G401 (cell line): ENCODE results near the gene GFRAL. TPM values are rescaled to one million over a fixed set of nuclear protein-coding genes. Genes with fewer than 3 reads are reported as not detected.
"Not testable (repeated sequence)": the region's sequence is repeated elsewhere in the genome, so short reads cannot be mapped to it uniquely, and the experiment has no call there.

Source experiments
- DNase-seq: peaks from one replicate; pipeline ENCODE4 v3.0.0-alpha.2; 2015; ENCODE audit warnings: low spot score
- in situ Hi-C: cut with HindIII; loops from 2 replicates; pipeline ENCODE4 v1.10.0; 2016; ENCODE audit warnings: low sequenced_read_pairs, mixed read lengths
- total RNA-seq: library from RNA; depleted of rRNA; stranded (reverse); fragments of >200 nt; shearing (Covaris generic); gene quantifications from 2 replicates; pipeline ENCODE4 v1.2.3, GENCODE V29; 2014; rRNA removed

The GFRAL gene, protein sequence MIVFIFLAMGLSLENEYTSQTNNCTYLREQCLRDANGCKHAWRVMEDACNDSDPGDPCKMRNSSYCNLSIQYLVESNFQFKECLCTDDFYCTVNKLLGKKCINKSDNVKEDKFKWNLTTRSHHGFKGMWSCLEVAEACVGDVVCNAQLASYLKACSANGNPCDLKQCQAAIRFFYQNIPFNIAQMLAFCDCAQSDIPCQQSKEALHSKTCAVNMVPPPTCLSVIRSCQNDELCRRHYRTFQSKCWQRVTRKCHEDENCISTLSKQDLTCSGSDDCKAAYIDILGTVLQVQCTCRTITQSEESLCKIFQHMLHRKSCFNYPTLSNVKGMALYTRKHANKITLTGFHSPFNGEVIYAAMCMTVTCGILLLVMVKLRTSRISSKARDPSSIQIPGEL
- not detected in 2 replicates for total RNA-seq

DNA sequence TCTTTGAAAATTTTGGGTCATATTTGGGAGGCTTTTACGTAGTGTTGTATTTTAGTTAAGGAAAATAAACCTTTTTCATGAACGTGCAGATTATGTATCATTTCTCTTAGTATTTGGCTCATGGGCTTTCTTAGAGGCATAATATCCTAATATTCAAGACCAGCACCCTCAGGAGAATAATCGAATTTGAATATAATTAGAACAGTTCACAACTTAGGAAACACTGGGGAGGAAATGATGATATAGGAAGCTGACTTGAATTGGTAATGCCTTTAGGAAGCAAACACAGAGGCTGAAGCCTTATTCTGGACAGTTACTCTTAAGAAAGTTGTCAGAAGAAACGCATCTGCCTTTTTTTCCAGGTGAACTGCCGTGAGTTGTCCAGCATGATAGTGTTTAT, at the start of gene GFRAL:
Gene GFRAL, plus strand, starts transcription at position 301 of the 400 bp plus-strand sequence. Its CDS starts 86 bp downstream, at position 387.
- in situ Hi-C loops, result no loop called here
- no peak for DNase-seq

DNA sequence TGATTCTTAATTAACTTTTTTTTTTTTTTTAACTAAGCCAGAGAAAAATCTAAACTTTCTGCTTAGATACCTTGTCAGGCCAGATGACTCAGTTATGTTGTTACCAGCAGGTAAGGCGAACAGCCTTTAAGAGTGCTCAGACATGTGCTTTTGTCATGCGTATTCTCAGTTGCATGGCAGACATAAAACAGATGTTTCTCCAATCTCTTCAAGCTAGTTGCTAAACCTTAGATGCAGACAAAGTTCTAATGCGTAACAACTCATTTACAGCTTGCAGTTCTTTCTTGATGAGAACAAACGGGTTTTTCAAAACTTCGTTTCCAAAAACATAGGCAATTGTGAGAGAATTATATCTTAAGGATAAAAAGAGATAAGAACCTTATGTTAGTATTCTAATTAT, 49.6 kb upstream of the GFRAL start:
- in situ Hi-C loops, result no loop called here
- no peak for DNase-seq

DNA sequence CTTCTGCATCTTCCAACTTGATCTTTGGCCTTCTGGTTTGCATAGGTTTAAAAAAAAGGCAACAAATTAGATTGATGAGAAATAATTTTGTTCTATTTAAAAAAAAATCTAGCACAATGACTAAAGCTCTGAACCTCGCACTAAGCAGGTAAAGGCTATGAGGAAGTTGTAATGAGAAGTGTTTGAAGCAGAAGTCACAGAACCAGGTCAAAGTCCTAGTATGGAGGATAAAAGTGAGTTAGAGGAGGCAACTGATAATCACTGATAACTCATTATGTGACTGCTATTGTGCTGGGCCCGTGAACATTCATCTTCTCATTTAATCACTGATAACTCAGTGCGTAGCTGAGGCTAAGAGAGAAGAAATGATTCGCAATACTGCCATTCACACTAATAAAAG, 46.1 kb upstream of the GFRAL start:
- in situ Hi-C loops, result no loop called here
- no peak for DNase-seq

DNA sequence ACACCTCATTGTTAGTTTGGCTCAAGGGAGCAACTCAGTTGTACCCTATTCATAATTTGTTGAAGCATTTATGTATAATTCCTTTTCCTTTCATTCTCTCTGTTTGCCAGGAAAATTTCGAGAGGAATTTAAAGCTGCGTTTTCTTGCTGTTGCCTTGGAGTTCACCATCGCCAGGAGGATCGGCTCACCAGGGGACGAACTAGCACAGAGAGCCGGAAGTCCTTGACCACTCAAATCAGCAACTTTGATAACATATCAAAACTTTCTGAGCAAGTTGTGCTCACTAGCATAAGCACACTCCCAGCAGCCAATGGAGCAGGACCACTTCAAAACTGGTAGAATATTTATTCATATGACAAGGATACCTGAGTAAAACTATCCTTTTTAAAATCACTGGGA, 45.2 kb upstream of the GFRAL start:
- DNase-seq, result no peak
- in situ Hi-C loops, result no loop called here

DNA sequence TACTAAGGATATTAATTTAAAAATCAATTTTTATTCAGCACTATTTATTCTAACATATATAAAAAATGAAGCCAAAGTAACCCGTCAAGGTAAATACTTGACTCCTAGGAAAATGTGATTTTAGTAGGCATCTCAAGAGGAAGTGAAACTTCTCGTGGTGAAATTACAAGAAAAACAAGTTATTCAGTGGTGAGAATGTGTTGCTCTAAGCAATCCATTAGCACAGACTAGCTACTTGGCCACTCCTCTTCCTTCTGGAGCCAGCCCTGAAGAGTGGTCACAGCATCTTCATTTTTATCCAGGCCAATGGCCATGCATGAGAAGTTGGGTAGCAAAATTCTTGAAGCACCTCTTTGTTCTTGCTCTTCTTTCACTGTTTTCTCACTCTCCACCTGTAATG, 40.4 kb upstream of the GFRAL start:
- DNase-seq, result no peak
- in situ Hi-C loops, result no loop called here

DNA sequence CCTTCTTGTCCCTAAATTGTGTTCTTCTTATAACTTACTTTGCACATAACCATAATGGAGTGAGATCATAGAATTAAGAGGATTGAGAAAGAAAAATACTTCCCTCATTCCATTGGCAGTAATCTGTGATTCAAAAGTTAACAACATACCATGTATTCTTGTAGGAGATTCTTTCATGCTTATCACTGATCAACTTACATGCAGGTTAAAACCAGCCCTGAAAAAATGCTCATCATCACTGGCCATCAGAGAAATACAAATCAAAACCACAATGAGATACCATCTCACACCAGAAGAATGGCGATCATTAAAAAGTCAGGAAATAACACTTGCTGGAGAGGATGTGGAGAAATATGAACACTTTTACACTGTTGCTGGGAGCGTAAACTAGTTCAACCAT, 36.5 kb upstream of the GFRAL start:
- DNase-seq, result no peak
- in situ Hi-C loops, result no loop called here

DNA sequence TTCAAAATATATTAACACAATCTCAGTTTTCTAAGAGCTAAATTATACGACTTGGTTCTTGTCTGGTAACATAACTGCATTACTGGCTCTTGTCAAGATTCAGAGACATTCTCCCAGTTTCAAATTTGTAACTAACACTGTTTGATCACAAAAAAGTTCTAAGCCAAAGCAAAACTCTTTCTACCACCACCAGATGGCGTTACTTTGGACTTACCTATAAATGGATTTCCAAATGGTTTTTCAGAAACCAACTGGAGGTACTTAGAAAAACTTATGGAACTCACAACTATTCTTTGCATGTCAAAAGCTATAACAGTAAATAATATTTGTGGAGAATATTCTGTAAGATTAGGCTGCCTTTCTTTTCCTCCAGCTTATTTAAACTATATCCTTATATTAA, 34.2 kb upstream of the GFRAL start:
- no peak for DNase-seq
- in situ Hi-C loops, result no loop called here

DNA sequence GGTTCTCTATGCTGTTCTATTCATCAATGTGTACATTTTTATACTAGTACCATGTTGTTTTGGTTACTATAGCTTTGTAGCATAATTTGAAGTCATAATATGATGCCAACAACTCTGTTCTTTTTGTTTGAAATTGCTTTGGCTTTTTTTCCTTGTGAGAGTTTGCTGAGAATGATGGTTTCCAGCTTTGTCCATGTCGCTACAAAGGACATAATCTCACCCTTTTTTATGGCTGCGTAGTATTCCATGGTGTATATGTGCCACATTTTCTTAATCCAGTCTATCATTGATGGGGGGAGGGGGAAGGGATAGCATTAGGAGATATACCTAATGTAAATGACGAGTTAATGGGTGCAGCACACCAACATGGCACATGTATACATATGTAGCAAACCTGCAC, 30.1 kb upstream of the GFRAL start:
- DNase-seq, in situ Hi-C loops: not testable (repeated sequence)

DNA sequence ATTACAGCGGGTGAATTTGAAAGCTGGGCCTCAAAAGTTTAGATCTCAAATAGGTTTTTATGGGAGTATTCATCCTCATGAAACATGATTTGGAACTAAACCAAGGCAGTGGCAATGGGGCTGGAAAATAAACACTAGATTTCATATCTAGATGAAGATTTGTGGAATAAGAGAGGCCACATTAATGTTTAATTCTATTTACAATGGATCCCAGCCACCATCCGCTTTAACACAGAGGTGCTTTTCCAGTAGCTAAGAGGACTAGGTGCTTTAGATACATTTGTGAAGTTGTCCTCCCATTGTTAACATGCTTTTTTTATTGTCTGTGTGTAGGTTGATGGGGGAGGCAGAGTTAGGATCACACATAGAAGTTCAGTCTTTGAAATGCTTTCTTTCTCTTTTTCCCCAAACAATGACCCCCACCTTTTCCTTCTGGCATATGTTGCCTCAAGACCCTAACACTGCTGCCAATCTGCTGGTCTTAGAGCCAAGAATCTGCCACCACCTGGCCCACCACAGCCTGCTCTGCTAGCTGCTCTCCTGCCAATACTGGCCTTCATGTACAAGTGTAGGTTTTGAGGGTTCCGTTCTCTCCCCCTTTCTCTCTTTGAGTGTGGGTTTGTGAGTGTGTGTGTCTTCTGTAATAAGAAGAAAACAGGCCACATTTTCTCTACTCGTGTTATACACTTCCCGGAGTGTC, 27.8 kb upstream of the GFRAL start:
- in situ Hi-C loops, result no loop called here
- no peak for DNase-seq

DNA sequence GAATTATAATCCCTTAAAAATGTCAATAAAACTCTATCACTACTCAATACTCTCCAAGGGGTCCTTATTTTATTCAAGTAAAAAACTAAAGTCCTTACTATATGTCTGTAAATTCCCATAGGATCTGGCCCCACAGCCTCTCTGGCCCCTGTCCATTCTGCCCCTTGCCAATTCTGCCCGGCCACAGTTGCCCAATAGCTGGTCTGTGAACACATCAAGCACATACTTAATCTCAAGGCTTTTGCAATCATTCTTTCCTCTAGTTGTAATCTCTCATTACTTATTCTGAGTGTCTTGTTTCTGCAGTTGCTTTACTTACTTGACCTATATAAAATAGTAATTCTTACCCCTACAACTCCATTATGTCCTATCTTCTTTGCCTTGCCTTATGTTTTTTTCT, 22.5 kb upstream of the GFRAL start:
- no peak for DNase-seq
- in situ Hi-C loops, result no loop called here

DNA sequence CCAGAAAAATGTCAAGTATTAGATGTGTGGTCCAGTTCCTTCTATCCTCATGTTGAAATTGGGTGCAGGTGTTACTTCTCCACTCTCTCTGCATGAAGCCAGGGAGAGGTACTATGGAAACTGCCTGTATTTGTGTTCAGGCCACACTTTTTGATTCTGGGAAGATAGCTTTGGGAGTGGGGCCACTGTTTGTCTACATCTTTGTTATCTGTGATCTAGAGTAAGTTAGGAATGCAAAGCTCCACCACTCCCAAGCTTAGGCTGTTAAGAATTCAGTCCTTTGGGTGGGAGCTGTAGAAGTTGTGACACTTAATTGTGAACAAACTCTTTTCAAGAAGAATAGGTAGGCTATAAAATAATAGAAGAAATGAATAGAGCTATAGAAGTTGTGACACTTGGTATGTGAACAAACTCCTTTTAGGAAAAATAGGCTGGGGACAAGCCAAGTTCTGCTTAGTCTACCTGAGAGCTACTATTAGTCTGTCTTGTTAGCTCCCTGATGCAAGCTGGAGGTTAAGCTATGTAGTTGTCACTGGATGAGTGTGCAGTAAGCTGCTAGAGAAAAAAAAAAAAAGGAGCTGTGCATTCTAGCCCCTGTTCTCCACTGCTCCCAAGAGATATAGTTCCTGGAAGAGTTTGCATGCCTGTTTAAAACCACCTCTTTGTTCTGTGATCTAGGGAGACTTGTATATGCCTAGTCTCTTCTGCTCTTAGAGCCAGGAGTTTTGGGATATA, 7.1 kb upstream of the GFRAL start:
- DNase-seq, result no peak
- in situ Hi-C loops, result no loop called here

DNA sequence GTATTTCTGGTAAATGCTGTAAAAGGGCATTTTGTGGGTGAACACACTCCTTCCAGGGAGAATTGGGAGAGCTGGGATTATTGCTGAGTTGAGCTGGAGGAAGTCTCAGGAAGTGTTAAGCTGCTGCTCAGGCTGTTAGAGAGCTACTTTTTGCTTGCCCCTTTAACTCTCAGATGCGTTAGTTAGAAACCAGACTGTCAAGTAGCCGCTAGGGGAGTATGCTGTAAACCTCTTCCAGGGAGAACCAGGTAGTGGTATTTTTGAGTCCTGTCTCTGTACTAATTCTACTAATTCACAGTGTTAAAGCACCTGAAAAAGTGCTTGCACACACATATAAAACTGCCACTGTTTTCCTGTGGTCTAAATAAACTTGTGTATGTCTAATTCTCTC, 6.6 kb upstream of the GFRAL start:
- no peak for DNase-seq
- in situ Hi-C loops, result no loop called here

DNA sequence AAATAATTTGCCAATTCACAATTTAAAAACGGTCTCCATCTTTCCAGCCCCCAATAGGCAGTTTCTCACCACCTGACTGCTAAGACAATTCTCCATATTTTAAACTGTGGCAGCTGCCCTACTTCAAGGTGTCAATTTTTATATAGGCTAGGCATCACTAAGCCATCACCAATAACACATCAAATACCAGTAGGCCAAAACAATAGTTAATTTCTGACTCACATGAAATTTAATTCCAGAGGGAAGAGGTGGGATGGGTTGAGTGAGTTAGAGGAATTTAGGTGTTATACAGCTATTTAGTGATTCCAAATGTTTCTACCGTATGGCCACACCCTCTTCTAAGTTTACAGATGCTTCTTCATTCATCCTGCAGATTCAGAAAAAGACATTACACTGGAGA, 49.9 kb downstream of the GFRAL start:
- no peak for DNase-seq
- in situ Hi-C loops, result no loop called here

DNA sequence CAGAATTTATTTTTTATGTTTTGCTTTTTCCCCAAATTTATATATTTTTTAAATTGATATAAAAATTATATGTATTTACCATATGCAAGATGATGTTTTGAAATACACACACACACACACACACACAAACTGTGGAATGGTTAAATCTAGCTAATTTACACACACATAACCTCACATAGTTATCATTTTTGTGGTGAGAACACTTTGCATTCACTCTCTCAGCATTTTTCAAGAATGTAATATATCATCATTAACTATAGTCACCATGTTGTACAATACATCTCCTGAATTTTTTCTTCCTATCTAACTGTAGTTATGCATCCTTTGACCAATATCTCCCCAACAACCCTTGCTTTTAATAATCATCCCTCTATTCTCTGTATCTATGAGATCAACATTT, 52.2 kb downstream of the GFRAL start:
- in situ Hi-C loops, result no loop called here
- DNase-seq, result no peak

DNA sequence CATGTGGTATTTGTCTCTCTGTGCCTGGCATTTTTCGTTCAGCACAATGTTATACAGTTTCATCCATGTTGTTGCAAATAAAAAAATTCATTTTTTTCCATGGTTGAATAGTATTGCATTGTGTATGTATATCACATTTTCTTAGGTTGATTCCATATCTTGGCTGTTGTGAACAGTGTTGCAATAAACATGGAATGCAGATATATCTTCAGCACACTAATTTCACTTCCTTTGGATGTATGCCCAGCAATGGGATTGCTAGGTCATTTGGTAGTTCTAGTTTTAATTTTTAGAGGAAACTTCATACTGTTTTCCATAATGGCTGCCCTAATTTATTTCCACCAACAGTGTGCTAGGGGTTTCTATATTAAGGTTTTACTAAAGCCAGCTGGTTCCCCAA, 52.6 kb downstream of the GFRAL start:
- no peak for DNase-seq
- in situ Hi-C loops, result no loop called here

DNA sequence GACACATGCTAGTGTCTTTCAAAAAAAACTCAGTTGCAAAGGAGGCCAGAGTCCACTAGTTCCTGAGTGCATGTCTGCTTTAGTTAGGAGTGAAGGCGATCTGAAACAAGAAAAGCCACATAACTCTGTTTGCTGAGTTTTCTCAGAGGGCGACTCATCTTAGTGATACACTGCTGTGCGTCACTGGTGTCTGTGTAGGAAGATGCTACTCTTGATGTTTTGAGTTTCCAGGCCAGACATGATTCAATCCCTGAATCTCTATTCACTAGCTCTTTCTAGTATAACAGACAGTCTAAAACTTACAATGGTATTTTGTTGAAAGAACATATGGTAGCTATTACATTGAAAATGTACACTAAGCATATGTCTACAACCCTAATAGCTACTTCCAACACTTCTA, 60.9 kb downstream of the GFRAL start:
- DNase-seq, result no peak
- in situ Hi-C loops, result no loop called here

DNA sequence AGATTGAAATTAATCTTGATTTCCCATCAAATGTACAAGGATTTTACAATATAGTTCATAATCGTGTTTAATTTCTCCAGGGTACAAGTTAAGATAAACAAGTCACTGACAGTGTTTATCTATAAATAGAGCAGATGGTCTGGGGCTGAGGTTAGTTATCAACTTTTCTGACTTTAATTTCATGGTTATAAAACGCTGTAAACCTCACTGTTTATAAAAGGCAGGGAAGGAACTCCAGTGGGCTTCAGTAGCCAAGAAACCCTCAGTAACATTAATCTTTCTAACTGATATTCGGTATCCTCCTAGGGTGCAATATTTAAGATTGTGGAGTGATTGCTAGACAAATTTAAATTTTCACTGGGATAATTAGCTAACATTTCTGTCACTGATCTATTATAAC, 68.6 kb downstream of the GFRAL start:
- no peak for DNase-seq
- in situ Hi-C loops, result no loop called here

DNA sequence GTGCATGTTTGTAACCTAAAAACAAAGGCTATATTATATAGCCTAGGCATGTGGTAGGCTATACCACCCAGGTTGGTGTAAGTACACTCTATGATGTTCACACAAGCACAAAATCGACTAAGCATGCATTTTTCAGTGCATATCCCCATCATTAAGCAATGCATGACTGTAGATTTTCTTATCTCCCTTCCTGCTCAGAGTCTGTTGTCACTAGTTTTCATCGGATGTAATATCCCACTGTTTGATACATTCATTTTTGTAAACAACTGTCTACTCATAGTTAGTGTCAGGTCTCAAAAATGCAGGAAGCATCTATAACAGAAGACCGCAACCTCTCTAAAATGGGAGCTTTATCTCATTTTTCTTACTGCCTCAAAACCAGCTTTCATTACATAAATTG, 70.7 kb downstream of the GFRAL start:
- in situ Hi-C loops, result no loop called here
- DNase-seq, result no peak

DNA sequence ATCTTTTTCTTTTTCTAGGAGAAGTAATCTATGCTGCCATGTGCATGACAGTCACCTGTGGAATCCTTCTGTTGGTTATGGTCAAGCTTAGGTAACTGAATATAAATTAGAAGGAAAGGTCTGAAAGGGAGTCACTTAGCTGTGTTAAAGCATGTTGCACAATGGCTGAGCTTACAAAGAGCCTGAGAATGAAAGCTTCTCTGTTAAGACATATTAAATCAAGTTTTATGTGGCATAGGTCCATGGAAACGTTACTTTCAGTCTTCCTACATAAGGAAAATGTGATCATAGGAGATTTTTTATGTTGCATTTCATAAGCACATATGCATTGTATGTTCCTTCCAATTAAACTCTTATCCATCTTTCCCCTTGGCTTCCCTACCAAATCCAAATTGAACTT, 72.1 kb downstream of the GFRAL start:
- in situ Hi-C loops, result no loop called here
- DNase-seq, result no peak

DNA sequence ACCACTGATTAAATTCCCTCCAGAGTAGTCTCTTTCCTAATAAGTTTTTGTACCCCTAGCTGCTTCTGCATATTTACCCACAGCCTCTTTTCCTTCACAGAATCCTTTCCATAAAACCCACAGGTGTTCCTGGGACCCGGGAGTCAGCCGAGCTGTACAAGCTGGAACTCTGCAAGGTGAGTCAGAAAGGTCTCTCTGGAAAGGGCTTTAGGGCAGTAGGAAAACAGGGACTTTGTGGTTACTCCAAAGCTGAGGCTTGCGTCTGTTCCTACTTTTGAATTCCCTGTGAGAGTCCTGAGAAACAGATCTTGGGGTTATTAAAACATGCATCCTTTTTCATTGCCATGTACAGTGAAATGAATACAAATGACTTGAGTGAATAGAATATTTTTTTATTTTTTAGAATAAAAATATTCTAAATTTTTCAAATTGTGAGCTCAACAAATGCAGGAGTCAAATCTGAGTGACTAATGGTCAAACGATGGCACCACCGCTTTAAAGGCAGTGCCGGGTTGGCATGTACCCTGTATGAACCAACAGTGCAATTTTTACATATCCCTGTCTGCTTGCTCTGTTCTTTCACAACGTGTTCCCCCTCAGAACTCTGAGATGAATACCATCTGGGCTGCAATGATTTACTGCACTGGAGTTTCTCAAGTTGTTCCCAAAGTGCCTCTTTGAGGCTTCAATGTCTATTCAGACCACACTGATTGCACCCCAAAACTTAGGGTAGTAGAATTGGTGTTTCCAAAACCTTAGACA, 78.4 kb downstream of the GFRAL start:
- in situ Hi-C loops, result no loop called here
- no peak for DNase-seq
